GM12878 (cell line): ENCODE data around the gene MAP1A. TPM values are rescaled to one million over a fixed set of nuclear protein-coding genes. Genes with fewer than 3 reads are reported as not detected.

Experiments used
- ATAC-seq: fragments of 200-7000 bp; cut with Tn5 transposase; 3 replicates; pipeline ENCODE4 v1.9.1; 2020; ENCODE audit warnings: mild to moderate bottlenecking, moderate library complexity
- BruUV-seq: library from RNA; stranded (reverse); fragments of 400-500 nt; replicated peaks from 2 replicates; lab custom pipeline; 2021; lab: Mats Ljungman, UMichigan
- CTCF ChIA-PET: fragments of 300-600 bp; sonication (Branson Sonifier 250); formaldehyde crosslinking; extraction: SDS; loops from one replicate; lab custom pipeline; 2021; ENCODE audit warnings: inconsistent platforms; lab: Yijun Ruan, JAX
- POLR2A ChIA-PET: fragments of 350-600 bp; formaldehyde crosslinking; extraction: SDS; loops from one replicate; lab custom pipeline; 2021; ENCODE audit warnings: inconsistent platforms; lab: Charles Lee
- RAD21 ChIA-PET: fragments of 300-600 bp; sonication (Branson Sonifier 250); formaldehyde crosslinking; loops from one replicate; lab custom pipeline; 2023; ENCODE audit warnings: antibody characterized with exemption; ENCODE audit not compliant: unreplicated experiment; lab: Charles Lee
- SMC1A ChIA-PET: fragments of 300-600 bp; sonication (Branson Sonifier 250); formaldehyde crosslinking; loops from one replicate; lab custom pipeline; 2023; ENCODE audit not compliant: unreplicated experiment, uncharacterized antibody; lab: Charles Lee
- DNase-seq: peaks from one replicate; pipeline ENCODE4 v3.0.0-alpha.2; 2011; ENCODE audit warnings: low read depth, low spot score
- FAIRE-seq: peaks from 3 replicates; lab custom pipeline; 2011; peaks lifted over from hg19 to GRCh38; lab: Jason Lieb, UNC
- H2AFZ ChIP-seq: 2 replicates; pipeline ENCODE4 v1.6.0; 2011; ENCODE audit warnings: low read depth, low read length, control low read depth; ENCODE audit not compliant: control insufficient read depth
- H3K27ac ChIP-seq: 2 replicates; pipeline ENCODE4 v1.5.1; 2011; ENCODE audit warnings: control low read depth; ENCODE audit not compliant: control insufficient read depth, insufficient read depth
- H3K27me3 ChIP-seq, 2 experiments: replicated peaks in 1 of 2; 2 replicates each; pipeline versions ENCODE4 v1.6.0 to v1.6.1; 2011; ENCODE audit warnings: low read length in 1 of 2; ENCODE audit not compliant: control insufficient read depth in 2 of 2, insufficient read depth in 2 of 2
- H3K36me3 ChIP-seq, 2 experiments: 2 replicates each; pipeline ENCODE4 v1.5.1; 2011; ENCODE audit warnings: low read length in 1 of 2; ENCODE audit not compliant: control insufficient read depth in 2 of 2, insufficient read depth in 2 of 2
- H3K4me1 ChIP-seq: 2 replicates; pipeline ENCODE4 v1.6.1; 2011; ENCODE audit warnings: mild to moderate bottlenecking, low read length, moderate library complexity, mixed read lengths; ENCODE audit not compliant: control insufficient read depth, insufficient read depth
- H3K4me2 ChIP-seq: 2 replicates; pipeline ENCODE4 v1.6.0; 2011; ENCODE audit warnings: control low read depth; ENCODE audit not compliant: control insufficient read depth, insufficient read depth
- H3K4me3 ChIP-seq: fragments of 200-600 bp; sonication (generic); 2 replicates; pipeline ENCODE4 v1.5.1; 2016
- H3K79me2 ChIP-seq: 2 replicates; pipeline ENCODE4 v1.6.0; 2011; ENCODE audit warnings: low read length; ENCODE audit not compliant: control insufficient read depth, insufficient read depth
- H3K9ac ChIP-seq: 2 replicates; pipeline ENCODE4 v1.8.0; 2011; ENCODE audit warnings: low read length, control low read depth, mixed read lengths; ENCODE audit not compliant: control insufficient read depth, insufficient read depth
- H3K9me3 ChIP-seq: replicated peaks from 3 replicates; pipeline ENCODE4 v1.5.1; 2011; ENCODE audit warnings: mild to moderate bottlenecking, low read length; ENCODE audit not compliant: control insufficient read depth, insufficient read depth
- H4K20me1 ChIP-seq: 2 replicates; pipeline ENCODE4 v1.6.0; 2011; ENCODE audit not compliant: control insufficient read depth, insufficient read depth
- E4F1 ChIP-seq: fragments of 450-650 bp; IDR thresholded peaks from 2 replicates; pipeline ENCODE4 v1.6.1; 2018; ENCODE audit warnings: borderline replicate concordance, mild to moderate bottlenecking; ENCODE audit not compliant: partially characterized antibody
- MLLT1 ChIP-seq: fragments of 450-650 bp; IDR thresholded peaks from 2 replicates; pipeline ENCODE4 v1.6.1; 2016; ENCODE audit warnings: mild to moderate bottlenecking
- STAT1 ChIP-seq: fragments of 450-650 bp; conservative IDR thresholded peaks from 2 replicates; pipeline ENCODE4 v1.6.1; 2014; ENCODE audit warnings: antibody characterized with exemption, mild to moderate bottlenecking
- TAF1 ChIP-seq: IDR thresholded peaks from 2 replicates; pipeline ENCODE4 v1.6.1; 2011; ENCODE audit warnings: mild to moderate bottlenecking, low read depth, low read length, borderline replicate concordance
- TARDBP ChIP-seq: IDR thresholded peaks from 2 replicates; pipeline ENCODE4 v1.6.1; 2016; ENCODE audit warnings: borderline replicate concordance
- WGBS: methylation state at CpG from one replicate; pipeline ENCODE4 v1.1.6; 2016; ENCODE audit warnings: low lambda C conversion rate; ENCODE audit not compliant: insufficient replicate concordance, insufficient coverage; ENCODE audit errors: missing lambda C conversion rate; 5-methylcytosine and 5-hydroxymethylcytosine counted together
- in situ Hi-C: fragments of 300-500 bp; cut with MboI; formaldehyde crosslinking; loops from 9 replicates; pipeline ENCODE4 v1.14.3; 2018; ENCODE audit warnings: mixed read lengths
- intact Hi-C: fragments of 100-400 bp; cut with micrococcal nuclease; formaldehyde crosslinking; loops from one replicate; pipeline ENCODE4 v1.14.2; 2022; ENCODE audit not compliant: unreplicated experiment
- polyA plus RNA-seq, 11 experiments: library from polyadenylated mRNA; depleted of rRNA in 4 of 11; unstranded in 6 of 11; stranded (reverse) in 5 of 11; fragments of >200 nt; fragmentation: Nextera tagmentation in 4 of 11; fragmentation: Illumina TruSeq in 1 of 11; extraction: Ambion mirVana in 4 of 11; extraction: Trizol in 1 of 11; gene quantifications; 1 replicate in 1 of 11; 2 replicates in 10 of 11; pipeline versions ENCODE4 v1.2.1 to v1.2.3, GENCODE V29; 2011 to 2016; ENCODE audit warnings: inconsistent platforms in 2 of 11, missing spikeins in 2 of 11, low read depth in 1 of 11
- total RNA-seq, 4 experiments: library from RNA; depleted of rRNA in 3 of 4; stranded (reverse); fragments of >200 nt in 3 of 4; fragmentation: Illumina TruSeq in 1 of 4; extraction: Trizol in 1 of 4; gene quantifications; 2 replicates each; pipeline versions ENCODE4 v1.2.1 to v1.2.3, GENCODE V29; 2013 to 2021

Gene MAP1A
- total and polyA plus RNA-seq, 10 of the 15 experiments (the other 5 are each of a cell fraction or from before 2014, with no cell fraction given), result under 0.01 to 0.10 (median 0.05) TPM

DNA sequence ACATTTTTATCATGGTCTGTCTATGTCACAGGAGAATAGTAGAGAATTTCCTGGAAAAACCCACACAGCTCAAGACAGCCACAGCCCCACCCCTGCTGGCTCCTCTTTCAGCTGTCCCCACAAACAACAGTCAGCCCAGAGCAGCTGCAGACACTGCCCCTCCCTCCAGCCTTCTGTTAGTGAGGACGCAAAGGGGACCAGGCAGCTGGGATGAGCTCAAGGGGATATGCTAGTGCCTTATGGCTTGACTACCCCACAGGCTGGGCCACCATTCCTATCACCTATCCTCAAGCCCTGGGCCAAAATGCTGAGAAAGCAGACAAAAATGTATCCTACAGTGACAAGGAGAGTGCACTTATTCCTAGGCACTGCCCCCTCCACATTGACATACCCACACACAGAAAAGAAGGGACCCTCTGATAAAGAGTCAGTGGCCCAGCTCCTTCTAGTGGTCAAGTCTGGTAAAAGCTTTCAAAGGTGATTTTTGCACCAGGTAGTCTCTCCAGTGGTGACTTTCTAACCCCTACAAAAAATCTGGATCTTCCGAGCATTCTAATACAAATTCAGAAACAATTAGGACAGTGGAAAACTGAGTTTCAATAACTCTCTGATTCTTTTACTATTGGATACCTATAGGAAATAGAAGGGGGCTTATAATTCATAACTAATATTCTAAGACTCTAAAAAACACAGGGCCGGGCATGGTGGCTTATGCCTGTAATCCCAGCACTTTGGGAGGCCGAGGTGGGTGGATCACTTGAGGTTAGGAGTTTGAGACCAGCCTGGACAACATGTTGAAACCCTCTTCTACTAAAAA is 3.0 kb upstream of the MAP1A start (continued):
- TF ChIP-seq TARDBP (no peak), E4F1 (no peak)

DNA sequence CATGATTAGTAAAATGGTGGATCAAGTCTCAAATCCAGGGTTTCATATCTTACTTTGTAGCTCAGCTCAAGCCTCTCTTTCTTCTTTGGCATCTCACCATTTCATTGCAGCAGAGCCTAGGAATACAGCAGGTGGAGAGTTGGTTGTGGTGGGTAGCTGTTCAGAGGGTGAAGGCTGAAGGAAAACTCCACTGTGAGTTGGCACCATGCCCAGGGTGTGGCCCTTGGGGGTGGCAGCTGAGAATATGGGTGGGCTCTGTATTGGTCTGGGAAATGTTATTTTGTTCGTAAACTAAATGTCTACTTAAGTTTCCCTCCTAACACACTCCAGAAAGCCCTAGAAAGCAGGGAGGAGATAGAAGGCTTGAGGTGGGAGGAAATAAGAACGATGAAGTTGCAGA is 1.7 kb upstream of the MAP1A start:
- SMC1A ChIA-PET, result interaction anchor here (1.9 to 3.9 kb wide), 3 partner anchors 31 to 144 kb away, joined by 6 to 26 read pairs (median 17); partner anchors contain the start of genes TUBGCP4 and ZSCAN29
- intact Hi-C loops (no loop called here), in situ Hi-C loops (no loop called here)
- H3K4me1 ChIP-seq, result peaks cover 6% of the 10 kb centered on the region
- no peak for ATAC-seq
- BruUV-seq, result no TSS peak
- RAD21 ChIA-PET, result interaction anchor here (0.9 to 2.6 kb wide), 3 partner anchors 27 to 140 kb away, joined by 3 to 29 read pairs (median 5); no protein-coding TSS in a partner anchor
- POLR2A ChIA-PET, result no interaction called here
- no peak for FAIRE-seq
- H3K4me3 ChIP-seq, result no peak overlapping the region
- H3K9ac ChIP-seq, result no peak overlapping the region
- peaks cover 13 to 15% of the 10 kb centered on the region in 2 experiments; a peak in 3 of 4 replicates for H3K27me3 ChIP-seq
- CTCF ChIA-PET, result interaction anchor here (1.2 to 8.3 kb wide), 14 partner anchors 7 to 160 kb away, joined by 3 to 88 read pairs (median 14); partner anchors contain the start of genes TP53BP1, TUBGCP4 and ZSCAN29
- no peaks in the 10 kb centered on the region for H3K9me3 ChIP-seq
- H2AFZ ChIP-seq, result no peak overlapping the region
- H3K4me2 ChIP-seq, result no peak overlapping the region
- TF ChIP-seq STAT1 (no peak), TAF1 (no peak), MLLT1 (no peak)
- TF ChIP-seq, all 136 proteins: peak for 0
- no peaks in the 10 kb centered on the region for H3K79me2 ChIP-seq
- H3K36me3 ChIP-seq, result no peaks in the 10 kb centered on the region
- no peaks in the 10 kb centered on the region for H4K20me1 ChIP-seq
- no peak overlapping the region for H3K27ac ChIP-seq
- 21% methylated on average over 2 of the region's 2 CpGs for WGBS
- no peak for DNase-seq
